CD14-positive monocyte (primary cell): ENCODE results near the gene SMIM22. TPM values are rescaled to one million over a fixed set of nuclear protein-coding genes. Genes with fewer than 3 reads are reported as not detected.

Experiments
- DNase-seq, 3 donors: peaks; one replicate each; pipeline ENCODE4 v3.0.0-alpha.2; 2011 to 2022
- H2AFZ ChIP-seq: 2 replicates; pipeline ENCODE4 v1.6.0; 2012; ENCODE audit warnings: mild to moderate bottlenecking, low read depth, low read length, inconsistent platforms; ENCODE audit not compliant: insufficient read depth, poor library complexity, severe bottlenecking
- H3K27ac ChIP-seq, 2 donors: 1 replicate in 1 of 2; 2 replicates in 1 of 2; pipeline ENCODE4 v1.5.1; 2012 to 2013; ENCODE audit warnings: low read length in 2 of 2, control low read depth in 1 of 2, inconsistent platforms in 1 of 2, low read depth in 1 of 2, mild to moderate bottlenecking in 1 of 2
- H3K27me3 ChIP-seq, 2 donors: one replicate each; pipeline versions ENCODE4 v1.6.0 to v1.6.1; 2011 to 2013; ENCODE audit warnings: low read length in 2 of 2; ENCODE audit not compliant: control insufficient read depth in 2 of 2, insufficient read depth in 2 of 2
- H3K36me3 ChIP-seq, 2 donors: replicated peaks in 1 of 2; 1 replicate in 1 of 2; 2 replicates in 1 of 2; pipeline versions ENCODE4 v1.5.1 to v1.6.1; 2012 to 2013; ENCODE audit warnings: low read length in 2 of 2, control low read depth in 1 of 2, inconsistent platforms in 1 of 2, mild to moderate bottlenecking in 1 of 2; ENCODE audit not compliant: insufficient read depth in 2 of 2, control insufficient read depth in 1 of 2
- H3K4me1 ChIP-seq, 2 donors: 1 replicate in 1 of 2; 2 replicates in 1 of 2; pipeline versions ENCODE4 v1.5.1 to v1.6.1; 2012 to 2013; ENCODE audit warnings: low read length in 2 of 2, control low read depth in 1 of 2, inconsistent platforms in 1 of 2, mild to moderate bottlenecking in 1 of 2, moderate library complexity in 1 of 2; ENCODE audit not compliant: insufficient read depth in 2 of 2, control insufficient read depth in 1 of 2
- H3K4me2 ChIP-seq: replicated peaks from 2 replicates; pipeline ENCODE3; 2012; ENCODE audit warnings: low read length, moderate library complexity, mild to moderate bottlenecking; ENCODE audit not compliant: poor library complexity, severe bottlenecking; ENCODE audit errors: extremely low read depth
- H3K4me3 ChIP-seq, 3 experiments: fragments of 200-600 bp in 1 of 3; sonication (generic) in 1 of 3; replicated peaks in 1 of 3; 1 replicate in 2 of 3; 2 replicates in 1 of 3; pipeline ENCODE4 v1.5.1; 2011 to 2013; ENCODE audit warnings: low read length in 3 of 3, mild to moderate bottlenecking in 3 of 3, control low read depth in 2 of 3, low read depth in 2 of 3, inconsistent platforms in 1 of 3, moderate library complexity in 1 of 3
- H3K79me2 ChIP-seq: 2 replicates; pipeline ENCODE4 v1.6.0; 2012; ENCODE audit warnings: mild to moderate bottlenecking, control low read depth, inconsistent platforms, low read length, moderate library complexity; ENCODE audit not compliant: insufficient read depth
- H3K9ac ChIP-seq: 2 replicates; pipeline ENCODE4 v1.6.0; 2017; ENCODE audit warnings: low read length, mild to moderate bottlenecking; ENCODE audit not compliant: insufficient read depth, poor library complexity, severe bottlenecking
- H3K9me3 ChIP-seq, 2 donors: replicated peaks in 1 of 2; 1 replicate in 1 of 2; 2 replicates in 1 of 2; pipeline versions ENCODE4 v1.5.1 to v1.6.1; 2012 to 2013; ENCODE audit warnings: low read length in 2 of 2, control low read depth in 1 of 2; ENCODE audit not compliant: control insufficient read depth in 1 of 2, insufficient read depth in 1 of 2
- H4K20me1 ChIP-seq: 2 replicates; pipeline ENCODE4 v1.6.0; 2012; ENCODE audit warnings: mild to moderate bottlenecking, low read length, control low read depth, moderate library complexity; ENCODE audit not compliant: insufficient read depth
- H3K27ac Mint-ChIP-seq, 7 donors: one replicate each; pipeline ENCODE4 v1.8.0; 2020; ENCODE audit warnings: mild to moderate bottlenecking in 7 of 7, mixed read lengths in 7 of 7, moderate library complexity in 6 of 7, inconsistent platforms in 2 of 7
- H3K27me3 Mint-ChIP-seq, 3 donors: one replicate each; pipeline ENCODE4 v1.8.0; 2021 to 2022; ENCODE audit warnings: low read depth in 3 of 3, mild to moderate bottlenecking in 3 of 3, mixed read lengths in 3 of 3, moderate library complexity in 3 of 3, inconsistent platforms in 1 of 3
- H3K36me3 Mint-ChIP-seq, 2 donors: one replicate each; pipeline ENCODE4 v1.8.0; 2020; ENCODE audit warnings: mixed read lengths in 2 of 2, inconsistent platforms in 1 of 2, mild to moderate bottlenecking in 1 of 2
- H3K4me1 Mint-ChIP-seq: one replicate; pipeline ENCODE4 v1.8.0; 2020; ENCODE audit warnings: mild to moderate bottlenecking, mixed read lengths
- H3K4me3 Mint-ChIP-seq, 2 donors: one replicate each; pipeline ENCODE4 v1.8.0; 2020; ENCODE audit warnings: mild to moderate bottlenecking in 2 of 2, mixed read lengths in 2 of 2, moderate library complexity in 1 of 2
- H3K9me3 Mint-ChIP-seq, 7 donors: one replicate each; pipeline ENCODE4 v1.8.0; 2020 to 2022; ENCODE audit warnings: mixed read lengths in 7 of 7, mild to moderate bottlenecking in 6 of 7, moderate library complexity in 6 of 7, inconsistent platforms in 2 of 7
- CTCF ChIP-seq: fragments of 200-600 bp; IDR thresholded peaks from one replicate; pipeline ENCODE4 v1.8.0; 2022; ENCODE audit warnings: antibody characterized with exemption, mild to moderate bottlenecking
- WGBS: methylation state at CpG from one replicate; pipeline ENCODE4 v1.1.5; 2013; ENCODE audit warnings: missing lambda C conversion rate; ENCODE audit not compliant: insufficient coverage; 5-methylcytosine and 5-hydroxymethylcytosine counted together
- intact Hi-C, 2 donors: fragments of 100-400 bp; cut with micrococcal nuclease; formaldehyde crosslinking; loops; one replicate each; pipeline versions ENCODE4 v1.15.0 to v1.15.1; 2023
- polyA plus RNA-seq, 3 donors: library from polyadenylated mRNA; depleted of rRNA in 1 of 3; unstranded in 2 of 3; stranded (reverse) in 1 of 3; fragments of 300-500 nt in 2 of 3; fragments of >200 nt in 1 of 3; fragmentation: Illumina TruSeq in 2 of 3; gene quantifications; 1 replicate in 2 of 3; 2 replicates in 1 of 3; pipeline ENCODE4 v1.2.3, GENCODE V29; 2012 to 2021

Gene SMIM22
- polyA plus RNA-seq, 3 donors, result not detected

DNA sequence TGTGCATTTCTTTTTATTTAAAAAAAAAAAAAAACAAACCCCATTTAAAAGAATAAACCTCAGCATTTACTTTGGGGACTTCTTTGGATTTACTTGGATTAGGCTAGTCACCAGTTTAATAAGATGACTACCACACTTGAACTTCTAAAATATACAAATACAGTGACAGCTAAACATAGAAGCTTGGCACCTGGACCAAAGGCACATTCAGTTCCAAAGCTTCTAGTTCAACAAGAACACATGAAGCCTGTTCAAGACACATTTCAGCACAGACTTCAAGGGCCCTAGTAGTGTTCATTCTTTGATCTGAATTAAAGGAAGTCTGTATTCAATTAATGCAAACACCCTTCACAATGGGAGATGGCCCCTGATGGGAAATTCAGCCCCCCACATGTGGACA lies 18.9 kb downstream of the SMIM22 start:
- no peak for DNase-seq
- H3K36me3 Mint-ChIP-seq, result peaks cover 81 to 99% of the 10 kb centered on the region in 2 donors
- intact Hi-C loops, result no loop called here
- no peaks in the 10 kb centered on the region for H3K79me2 ChIP-seq
- no peaks in the 10 kb centered on the region for H3K4me1 Mint-ChIP-seq
- no peak overlapping the region for H3K4me3 Mint-ChIP-seq
- peak overlapping the region in 1 of 7 donors; percentile 81 for H3K27ac Mint-ChIP-seq
- peaks cover 77 to 96% of the 10 kb centered on the region in 2 donors for H3K36me3 ChIP-seq
- no peaks in the 10 kb centered on the region for H3K4me1 ChIP-seq
- no peak overlapping the region for H3K4me3 ChIP-seq
- H3K27me3 ChIP-seq, result no peaks in the 10 kb centered on the region
- H3K9ac ChIP-seq, result no peak overlapping the region
- H2AFZ ChIP-seq, result no peak overlapping the region
- peaks cover 0 to 1% (median 0%) of the 10 kb centered on the region in 7 donors for H3K9me3 Mint-ChIP-seq
- H3K27me3 Mint-ChIP-seq, result peaks cover 0 to 2% (median 2%) of the 10 kb centered on the region in 3 donors
- H3K4me2 ChIP-seq, result no peak overlapping the region
- H3K27ac ChIP-seq, result no peak overlapping the region
- H4K20me1 ChIP-seq, result no peaks in the 10 kb centered on the region
- H3K9me3 ChIP-seq, result no peaks in the 10 kb centered on the region
- TF ChIP-seq CTCF, result no peak

DNA sequence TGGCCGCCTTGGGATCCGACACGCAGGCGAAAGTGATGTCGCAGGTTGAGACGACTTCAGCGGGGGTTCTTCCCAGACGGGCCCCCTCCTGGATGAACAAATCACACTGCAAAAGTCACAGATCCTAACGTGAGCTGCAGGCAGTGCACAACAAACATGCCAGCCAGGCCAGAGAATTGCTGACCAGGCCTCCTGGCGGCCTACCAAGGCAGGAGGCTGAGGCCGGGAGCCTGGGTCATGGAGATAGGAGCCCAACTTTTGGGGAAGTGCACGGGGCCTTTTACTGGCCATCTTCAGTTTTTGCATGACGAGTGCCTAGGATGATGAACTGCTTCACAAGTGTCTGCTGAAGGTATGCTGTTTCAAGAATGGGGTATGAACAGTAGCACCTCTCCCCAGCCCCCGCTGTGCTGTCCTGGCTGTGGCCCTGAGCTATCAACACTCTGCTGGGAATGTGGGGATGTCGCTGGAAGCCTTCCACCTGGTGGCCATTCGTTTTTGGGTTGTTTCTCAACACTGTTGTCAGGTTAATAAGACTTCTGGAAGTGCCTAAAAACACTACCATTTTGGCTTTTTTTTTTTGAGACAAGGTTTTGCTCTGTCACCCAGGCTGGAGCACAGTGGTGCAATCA lies 19.5 kb downstream of the SMIM22 start:
- H3K36me3 Mint-ChIP-seq, result peaks cover 84 to 99% of the 10 kb centered on the region in 2 donors

More for the DNA sequence above, 19.5 kb downstream of the SMIM22 start:
- Histone ChIP-seq H3K79me2 (no peaks in the 10 kb centered on the region), H3K9ac (no peak overlapping the region), H3K4me2 (no peak overlapping the region), H3K4me3 (no peak overlapping the region), H3K36me3 (peaks cover 79 to 96% of the 10 kb centered on the region in 2 donors), H3K27ac (no peak overlapping the region), H3K4me1 (no peaks in the 10 kb centered on the region), H3K9me3 (no peaks in the 10 kb centered on the region), H2AFZ (no peak overlapping the region), H4K20me1 (no peaks in the 10 kb centered on the region), H3K27me3 (no peaks in the 10 kb centered on the region)
- intact Hi-C loops, result no loop called here
- TF ChIP-seq CTCF, result no peak
- no peak for DNase-seq
- Mint-ChIP-seq H3K9me3 (peaks cover 0 to 1% (median 0%) of the 10 kb centered on the region in 7 donors), H3K4me3 (no peak overlapping the region), H3K27ac (peak overlapping the region in 3 of 7 donors; percentile 13 to 81 (median 25)), H3K27me3 (peaks cover 0 to 2% (median 2%) of the 10 kb centered on the region in 3 donors), H3K4me1 (no peaks in the 10 kb centered on the region)
- 94% methylated on average over 10 of the region's 16 CpGs for WGBS
